GM23338 (cell line): ENCODE data around the gene CSF3.

Experiments
- EZH2 ChIP-seq: fragments of 200-600 bp; sonication (generic); IDR thresholded peaks from one replicate; pipeline ENCODE4 v1.8.0; 2017; ENCODE audit warnings: antibody characterized with exemption, mild to moderate bottlenecking, low read depth; ENCODE audit not compliant: unreplicated experiment
- POLR2AphosphoS5 ChIP-seq: IDR thresholded peaks from 2 replicates; pipeline ENCODE4 v1.6.1; 2016; ENCODE audit warnings: antibody characterized with exemption, low read depth
- TF ChIP-seq, protein P1 (sequence below), 2 experiments: fragments of 200-600 bp in 1 of 2; sonication (generic) in 1 of 2; conservative IDR thresholded peaks; 2 replicates each; pipeline versions ENCODE4 v1.5.1 to v1.6.1; 2016 to 2017; ENCODE audit warnings: antibody characterized with exemption in 2 of 2, low read depth in 2 of 2, mild to moderate bottlenecking in 2 of 2, moderate library complexity in 1 of 2

DNA sequence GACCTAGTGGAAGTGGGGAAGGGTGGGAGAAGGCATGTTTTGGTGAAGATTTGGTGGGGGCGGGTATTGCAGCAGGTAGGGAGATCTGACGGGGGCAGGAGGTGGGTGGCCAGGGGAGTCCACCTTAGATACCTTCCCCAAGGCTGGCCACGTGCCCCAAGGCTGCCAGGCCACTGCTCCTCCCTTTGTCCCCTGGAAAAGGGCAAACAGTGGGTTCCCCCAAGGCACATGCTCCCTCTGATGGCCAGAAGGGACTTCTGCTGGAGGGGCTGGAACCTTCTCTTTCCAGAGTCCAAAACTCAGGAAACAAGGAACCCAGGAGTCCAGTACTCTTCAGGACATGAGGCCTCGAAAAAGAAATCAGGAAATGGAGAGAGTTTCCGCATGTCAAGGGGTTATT lies 40.8 kb upstream of the CSF3 start:
- TF ChIP-seq, protein P1, sequence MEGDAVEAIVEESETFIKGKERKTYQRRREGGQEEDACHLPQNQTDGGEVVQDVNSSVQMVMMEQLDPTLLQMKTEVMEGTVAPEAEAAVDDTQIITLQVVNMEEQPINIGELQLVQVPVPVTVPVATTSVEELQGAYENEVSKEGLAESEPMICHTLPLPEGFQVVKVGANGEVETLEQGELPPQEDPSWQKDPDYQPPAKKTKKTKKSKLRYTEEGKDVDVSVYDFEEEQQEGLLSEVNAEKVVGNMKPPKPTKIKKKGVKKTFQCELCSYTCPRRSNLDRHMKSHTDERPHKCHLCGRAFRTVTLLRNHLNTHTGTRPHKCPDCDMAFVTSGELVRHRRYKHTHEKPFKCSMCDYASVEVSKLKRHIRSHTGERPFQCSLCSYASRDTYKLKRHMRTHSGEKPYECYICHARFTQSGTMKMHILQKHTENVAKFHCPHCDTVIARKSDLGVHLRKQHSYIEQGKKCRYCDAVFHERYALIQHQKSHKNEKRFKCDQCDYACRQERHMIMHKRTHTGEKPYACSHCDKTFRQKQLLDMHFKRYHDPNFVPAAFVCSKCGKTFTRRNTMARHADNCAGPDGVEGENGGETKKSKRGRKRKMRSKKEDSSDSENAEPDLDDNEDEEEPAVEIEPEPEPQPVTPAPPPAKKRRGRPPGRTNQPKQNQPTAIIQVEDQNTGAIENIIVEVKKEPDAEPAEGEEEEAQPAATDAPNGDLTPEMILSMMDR (conservative IDR thresholded peaks at IDR 0.05; ENCODE audit: low read depth in 2 of 2), result peak; percentile 19 to 59
- TF ChIP-seq EZH2, result no peak
- no peak for TF ChIP-seq POLR2AphosphoS5
